Loucy (cell line): ENCODE measurements around the gene ACTRT2.

Experiments used
- EZH2phosphoT487 ChIP-seq: fragments of 200-600 bp; IDR thresholded peaks from 2 replicates; pipeline ENCODE4 v1.6.1; 2018; ENCODE audit warnings: antibody characterized with exemption, mild to moderate bottlenecking, moderate library complexity, borderline replicate concordance
- TF ChIP-seq, protein P1 (sequence below): fragments of 200-600 bp; sonication (generic); conservative IDR thresholded peaks from 2 replicates; pipeline ENCODE4 v1.5.1; 2014; ENCODE audit warnings: mild to moderate bottlenecking, antibody characterized with exemption, low read length

GRCh38 chr1:3013371-3014049, 7.8 kb upstream of the ACTRT2 start:
- TF ChIP-seq, protein P1, sequence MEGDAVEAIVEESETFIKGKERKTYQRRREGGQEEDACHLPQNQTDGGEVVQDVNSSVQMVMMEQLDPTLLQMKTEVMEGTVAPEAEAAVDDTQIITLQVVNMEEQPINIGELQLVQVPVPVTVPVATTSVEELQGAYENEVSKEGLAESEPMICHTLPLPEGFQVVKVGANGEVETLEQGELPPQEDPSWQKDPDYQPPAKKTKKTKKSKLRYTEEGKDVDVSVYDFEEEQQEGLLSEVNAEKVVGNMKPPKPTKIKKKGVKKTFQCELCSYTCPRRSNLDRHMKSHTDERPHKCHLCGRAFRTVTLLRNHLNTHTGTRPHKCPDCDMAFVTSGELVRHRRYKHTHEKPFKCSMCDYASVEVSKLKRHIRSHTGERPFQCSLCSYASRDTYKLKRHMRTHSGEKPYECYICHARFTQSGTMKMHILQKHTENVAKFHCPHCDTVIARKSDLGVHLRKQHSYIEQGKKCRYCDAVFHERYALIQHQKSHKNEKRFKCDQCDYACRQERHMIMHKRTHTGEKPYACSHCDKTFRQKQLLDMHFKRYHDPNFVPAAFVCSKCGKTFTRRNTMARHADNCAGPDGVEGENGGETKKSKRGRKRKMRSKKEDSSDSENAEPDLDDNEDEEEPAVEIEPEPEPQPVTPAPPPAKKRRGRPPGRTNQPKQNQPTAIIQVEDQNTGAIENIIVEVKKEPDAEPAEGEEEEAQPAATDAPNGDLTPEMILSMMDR = no peak
- TF ChIP-seq EZH2phosphoT487 = no peak
